ENCODE data around the gene SLC35F3. TPM values are rescaled to one million over a fixed set of nuclear protein-coding genes. Genes with fewer than 3 reads are reported as not detected.

The SLC35F3 gene
- polyA plus RNA-seq, 1 donor from 2014 or later: 13.9 TPM

GRCh38 chr1:234163267-234163919 is 258.9 kb downstream of the SLC35F3 start:
- H3F3A ChIP-seq (ENCODE audit: insufficient read depth, low read length, poor library complexity, severe bottlenecking): no peaks in the 10 kb centered on the region
- H3K4me3 ChIP-seq (ENCODE audit: low read length): no peak overlapping the region
- no peaks in the 10 kb centered on the region for H3K27me3 ChIP-seq (ENCODE audit: insufficient read depth, low read depth, low read length)
- no peaks in the 10 kb centered on the region for H4K20me1 ChIP-seq (ENCODE audit: insufficient read depth)
- H3K9ac ChIP-seq (ENCODE audit: low read length): no peak overlapping the region
- no peaks in the 10 kb centered on the region for H3K79me2 ChIP-seq (replicated peaks; ENCODE audit: insufficient read depth, low read length)
- H3K9me3 ChIP-seq (ENCODE audit: low read length): peaks cover 5% of the 10 kb centered on the region
- H3K36me3 ChIP-seq (ENCODE audit: insufficient read depth, low read length): no peaks in the 10 kb centered on the region
- H3K9me2 ChIP-seq (ENCODE audit: insufficient read depth, low read length): no peaks in the 10 kb centered on the region
- H2AFZ ChIP-seq (ENCODE audit: low read depth, low read length): no peak overlapping the region
- H3K4me2 ChIP-seq (ENCODE audit: low read length): no peak overlapping the region
- no peak overlapping the region for H3K27ac ChIP-seq (ENCODE audit: low read length)
- TF ChIP-seq SMC3 (conservative IDR thresholded peaks at IDR 0.05; ENCODE audit: poor library complexity) (no peak), EZH2 (IDR thresholded peaks at IDR 0.05; ENCODE audit: borderline replicate concordance, insufficient read depth, low read length, poor library complexity, severe bottlenecking) (no peak), POLR2AphosphoS5 (IDR thresholded peaks at IDR 0.05) (no peak), EP300 (conservative IDR thresholded peaks at IDR 0.05; ENCODE audit: poor library complexity, severe bottlenecking) (no peak)

GRCh38 chr1:234164098-234164709 is 259.7 kb downstream of the SLC35F3 start:
- Histone ChIP-seq H3K9me3 (ENCODE audit: low read length) (peaks cover 5% of the 10 kb centered on the region), H3K9me2 (ENCODE audit: insufficient read depth, low read length) (no peaks in the 10 kb centered on the region), H3F3A (ENCODE audit: insufficient read depth, low read length, poor library complexity, severe bottlenecking) (no peaks in the 10 kb centered on the region), H4K20me1 (ENCODE audit: insufficient read depth) (no peaks in the 10 kb centered on the region), H3K27ac (ENCODE audit: low read length) (no peak overlapping the region), H3K36me3 (ENCODE audit: insufficient read depth, low read length) (no peaks in the 10 kb centered on the region), H3K4me2 (ENCODE audit: low read length) (no peak overlapping the region), H3K79me2 (replicated peaks; ENCODE audit: insufficient read depth, low read length) (no peaks in the 10 kb centered on the region), H3K9ac (ENCODE audit: low read length) (no peak overlapping the region), H2AFZ (ENCODE audit: low read depth, low read length) (no peak overlapping the region), H3K27me3 (ENCODE audit: insufficient read depth, low read depth, low read length) (no peaks in the 10 kb centered on the region), H3K4me3 (ENCODE audit: low read length) (no peak overlapping the region)
- no peak for TF ChIP-seq RAD21 (conservative IDR thresholded peaks at IDR 0.05)
- TF ChIP-seq POLR2AphosphoS5 (IDR thresholded peaks at IDR 0.05): no peak
- no peak for TF ChIP-seq SMC3 (conservative IDR thresholded peaks at IDR 0.05; ENCODE audit: poor library complexity)
- no peak for TF ChIP-seq REST (IDR thresholded peaks at IDR 0.05; ENCODE audit: borderline replicate concordance)
- no peak for TF ChIP-seq MXI1 (conservative IDR thresholded peaks at IDR 0.05; ENCODE audit: poor library complexity, severe bottlenecking)
- TF ChIP-seq EP300 (conservative IDR thresholded peaks at IDR 0.05; ENCODE audit: poor library complexity, severe bottlenecking): no peak
- TF ChIP-seq TAF1 (IDR thresholded peaks at IDR 0.05; ENCODE audit: low read depth): no peak
- TF ChIP-seq CTCF (IDR thresholded peaks at IDR 0.05; ENCODE audit: poor library complexity, severe bottlenecking): no peak
- no peak for TF ChIP-seq EZH2 (IDR thresholded peaks at IDR 0.05; ENCODE audit: borderline replicate concordance, insufficient read depth, low read length, poor library complexity, severe bottlenecking)
